HG03442 (cell line): ENCODE results near the gene PLPP6.

Experiments
- ATAC-seq: cut with Tn5 transposase; IDR thresholded peaks from one replicate; pipeline ENCODE4 v1.9.1; 2021; ENCODE audit warnings: mild to moderate bottlenecking, moderate library complexity; ENCODE audit not compliant: unreplicated experiment

The PLPP6 gene

DNA sequence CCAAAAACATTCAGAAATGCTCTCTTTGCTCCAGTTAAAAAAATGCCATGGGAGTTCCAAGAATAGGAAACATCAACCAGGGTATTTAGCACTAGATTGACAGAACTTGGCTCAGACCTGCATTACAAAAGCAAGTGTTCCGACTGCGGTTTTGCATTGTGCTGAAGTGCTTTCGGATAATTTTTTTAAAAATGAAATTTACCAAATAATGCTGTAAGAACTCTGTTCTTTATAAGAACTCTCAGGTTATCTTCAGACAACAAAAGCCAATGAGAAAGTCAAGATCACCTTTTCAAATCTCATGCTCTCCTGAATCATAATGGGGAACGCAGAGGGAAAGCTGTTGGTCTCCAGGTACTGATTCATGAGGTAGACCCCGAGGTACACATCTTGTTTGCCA, 483 bp upstream of the PLPP6 start:
- no peak for ATAC-seq

- no peak for ATAC-seq
Observed at GRCh38 chr9:4662989-4663792, 1.1 kb downstream of the PLPP6 start.

- ATAC-seq: no peak
Observed at GRCh38 chr9:4663956-4664355, 1.9 kb downstream of the PLPP6 start.

GRCh38 chr9:4665357-4665756, 3.3 kb downstream of the PLPP6 start:
- ATAC-seq: no peak

DNA sequence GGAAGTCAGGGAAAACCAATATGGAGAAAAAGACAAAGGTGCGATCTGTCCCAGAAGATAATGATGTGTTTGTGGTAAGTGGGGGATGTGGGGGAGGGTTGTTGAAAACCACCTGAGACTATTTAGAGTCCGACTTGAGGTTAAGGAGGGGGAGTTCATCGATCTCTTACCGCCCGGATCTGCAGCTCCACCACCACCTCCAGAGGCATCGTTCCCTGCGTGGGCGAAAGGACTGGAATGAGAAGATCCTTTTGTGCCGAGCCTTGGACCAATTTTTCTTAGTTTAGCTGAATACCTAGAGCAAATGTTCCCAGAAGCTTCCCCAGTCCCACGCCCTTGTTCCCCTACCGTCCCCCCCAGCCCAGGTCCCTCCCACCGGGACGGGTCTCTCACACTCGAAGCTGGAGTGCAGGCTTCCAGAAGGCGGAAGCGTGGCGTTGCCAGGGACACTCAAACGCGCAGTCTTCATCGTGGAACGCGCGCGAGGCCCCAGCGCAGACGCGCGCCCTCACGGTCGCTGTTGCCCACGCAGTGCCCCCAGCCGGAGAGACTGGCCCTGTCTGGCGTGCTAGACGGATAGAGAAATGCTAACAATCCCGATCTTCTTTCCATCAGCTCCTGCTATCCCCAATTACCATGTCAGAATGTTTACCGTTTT, 4.1 kb downstream of the PLPP6 start, which contains the start of gene SPATA6L:
Gene SPATA6L (minus strand): TSS at position 439 of the 658 bp plus-strand sequence. CDS start 230 bp downstream, at position 209.
- ATAC-seq: no peak

DNA sequence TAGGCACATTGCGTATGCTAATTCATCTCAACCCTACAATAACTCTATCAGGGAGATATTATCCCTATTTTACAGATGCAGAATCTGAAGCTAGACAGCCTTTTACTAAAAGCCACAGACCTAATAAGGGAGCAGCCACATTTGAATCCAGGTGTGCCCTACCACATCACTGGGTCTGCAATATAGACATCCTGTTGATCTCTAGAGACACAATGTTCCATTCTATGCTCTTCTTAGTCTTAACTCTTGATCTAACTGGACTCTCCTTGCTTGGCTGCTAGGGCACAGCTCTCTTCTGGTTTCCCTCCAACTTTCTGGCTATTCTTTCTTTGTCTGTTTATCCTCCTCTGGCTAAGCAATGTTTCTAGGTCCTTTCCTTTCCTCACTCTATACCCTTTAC, 5.6 kb downstream of the PLPP6 start:
- no peak for ATAC-seq

DNA sequence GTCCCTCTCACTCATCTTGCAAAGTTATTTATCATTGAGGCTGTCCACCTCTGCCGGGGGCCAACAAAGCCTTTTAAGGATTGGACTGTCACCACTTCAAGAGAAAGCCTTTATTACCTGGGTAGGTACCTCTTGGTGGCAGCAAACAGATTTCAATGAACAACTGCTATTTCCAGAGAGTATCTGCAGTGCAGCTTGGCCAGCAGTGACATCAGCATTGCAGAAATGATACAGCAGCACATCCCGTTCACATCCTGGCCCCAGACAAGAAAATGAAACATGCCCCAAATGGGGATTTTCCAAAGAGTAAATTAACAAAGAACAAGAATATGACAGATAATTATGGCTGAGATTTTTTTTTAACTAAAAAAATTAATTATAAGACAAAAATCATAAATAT, 6.5 kb downstream of the PLPP6 start:
- ATAC-seq: no peak

- ATAC-seq: no peak
Observed at GRCh38 chr9:4669890-4670289, 7.8 kb downstream of the PLPP6 start.

- ATAC-seq: no peak
Observed at GRCh38 chr9:4670591-4670990, 8.5 kb downstream of the PLPP6 start.

GRCh38 chr9:4671737-4672136, 9.6 kb downstream of the PLPP6 start:
- no peak for ATAC-seq

DNA sequence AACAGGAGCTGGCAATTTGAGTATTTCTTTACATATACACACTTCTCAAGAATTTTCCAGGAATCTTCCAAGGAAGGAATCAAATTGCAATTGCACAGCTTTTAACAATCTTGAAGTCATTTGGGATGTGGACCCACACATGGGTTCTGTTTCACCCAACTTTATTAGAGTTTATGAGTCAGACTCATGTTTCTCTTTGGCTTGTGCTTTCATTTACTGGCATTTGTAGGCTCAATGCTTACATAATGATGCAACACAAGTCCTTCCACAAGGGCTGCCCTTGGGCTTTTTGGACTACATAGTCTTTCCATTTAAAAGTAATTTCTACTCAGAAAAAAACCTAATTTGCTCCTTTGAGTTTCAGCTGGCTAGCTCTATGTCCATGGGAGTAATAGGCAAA, 12.7 kb downstream of the PLPP6 start:
- no peak for ATAC-seq

- no peak for ATAC-seq
Observed at GRCh38 chr9:4677392-4677791, 15.3 kb downstream of the PLPP6 start.

GRCh38 chr9:4678679-4679267, 16.7 kb downstream of the PLPP6 start:
- no peak for ATAC-seq

DNA sequence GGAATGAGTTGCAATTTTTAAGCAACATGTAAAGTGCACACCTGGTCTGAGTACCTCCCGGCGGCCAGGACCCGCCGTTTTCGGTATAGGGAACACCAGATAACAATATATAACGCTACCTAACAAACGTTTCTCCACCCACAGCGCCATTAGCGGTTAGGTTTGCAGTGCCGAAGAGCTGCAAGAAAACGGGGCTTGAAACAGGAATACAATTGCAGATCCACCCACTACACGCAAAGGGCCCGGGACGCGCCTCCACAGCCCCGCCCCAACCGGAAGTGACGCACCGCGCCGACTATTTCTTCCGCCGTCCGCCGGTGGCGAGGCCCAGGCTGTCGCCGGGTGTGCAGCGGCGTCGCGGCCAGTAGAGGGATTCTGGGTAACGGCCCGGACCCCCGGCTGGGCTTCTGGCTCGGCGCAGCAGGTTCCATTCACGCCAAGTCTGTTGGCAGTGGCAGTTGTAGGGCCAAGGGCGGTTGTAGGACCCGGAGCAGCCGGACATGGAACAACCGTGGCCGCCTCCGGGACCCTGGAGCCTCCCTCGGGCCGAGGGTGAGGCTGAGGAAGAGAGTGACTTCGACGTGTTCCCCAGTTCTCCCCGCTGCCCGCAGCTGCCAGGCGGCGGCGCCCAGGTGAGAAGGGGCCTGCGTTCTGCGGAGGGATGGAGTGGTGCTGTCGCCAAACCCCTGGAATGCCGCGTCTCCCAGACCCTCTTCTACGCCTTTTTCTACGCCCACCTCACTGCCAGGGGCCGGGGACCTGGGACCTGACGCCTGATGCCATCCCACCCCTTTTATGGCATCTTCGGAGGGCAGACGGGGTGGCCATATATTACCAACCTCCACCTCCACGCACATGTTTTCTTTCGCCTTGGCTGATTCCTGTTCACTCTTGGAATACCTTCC, 17.4 kb downstream of the PLPP6 start, which contains the start of gene CDC37L1:
Gene CDC37L1 (plus strand): TSS at position 302 of the 905 bp plus-strand sequence. CDS start 199 bp downstream, at position 501.
- ATAC-seq: peak; percentile 95

- no peak for ATAC-seq
Observed at GRCh38 chr9:4680173-4680525, 18.1 kb downstream of the PLPP6 start.

DNA sequence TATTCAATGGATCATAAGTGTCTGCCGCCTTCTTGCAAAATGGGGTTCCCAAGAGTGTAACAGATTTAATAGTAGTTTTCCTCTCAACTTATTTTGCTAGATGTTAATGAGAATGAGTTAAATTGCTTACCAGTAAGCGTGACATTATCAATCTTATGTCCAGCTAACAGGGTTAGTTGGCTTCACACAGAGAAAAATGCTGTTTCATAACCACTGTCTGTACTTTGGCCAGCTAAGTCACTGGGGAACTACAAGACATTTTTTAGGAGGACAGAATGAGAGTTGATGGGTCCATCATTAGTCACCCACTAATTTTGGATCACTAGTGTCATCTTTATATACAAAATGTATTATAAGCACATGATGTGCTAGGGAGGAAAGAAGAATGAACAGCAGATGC, 18.7 kb downstream of the PLPP6 start:
- no peak for ATAC-seq

- no peak for ATAC-seq
Observed at GRCh38 chr9:4684820-4685219, 22.7 kb downstream of the PLPP6 start.

DNA sequence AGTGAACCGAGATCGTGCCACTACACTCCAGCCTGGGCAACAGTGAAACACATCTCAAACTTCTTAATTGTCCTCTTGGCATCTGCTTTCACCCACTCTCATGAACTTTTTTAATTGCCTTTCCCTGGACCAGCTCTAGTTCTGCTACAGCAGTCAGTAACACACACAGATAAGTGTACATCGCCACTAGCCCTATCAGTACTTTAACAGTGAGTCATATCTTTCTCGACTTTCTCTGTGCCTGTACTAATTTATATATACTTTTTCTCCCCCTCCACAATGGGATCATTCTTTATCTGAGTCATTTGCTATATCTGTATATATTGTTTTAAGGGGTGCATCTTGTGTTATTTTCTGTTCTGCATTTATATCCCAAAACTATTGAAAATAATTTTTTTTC, 24.0 kb downstream of the PLPP6 start:
- ATAC-seq: no peak

DNA sequence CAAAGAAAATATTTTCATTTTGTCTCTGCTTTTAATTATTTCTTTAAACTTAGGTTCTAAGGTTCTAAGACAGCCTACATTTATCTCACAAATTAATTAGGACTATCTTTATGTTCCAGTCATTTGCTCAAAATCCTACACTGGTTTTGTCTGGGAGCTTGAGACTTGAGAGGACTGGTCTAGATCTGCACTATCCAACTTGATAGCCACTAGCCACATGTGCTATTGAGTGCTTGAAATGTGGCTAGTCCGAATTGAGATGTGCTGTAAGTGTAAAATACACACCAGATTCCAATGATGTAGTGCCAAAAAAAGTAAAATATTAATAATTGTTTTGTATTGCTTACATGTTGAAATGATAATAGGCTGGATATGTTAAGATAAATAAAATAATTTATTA, 24.5 kb downstream of the PLPP6 start:
- ATAC-seq: no peak

GRCh38 chr9:4689021-4689420, 26.9 kb downstream of the PLPP6 start:
- ATAC-seq: no peak

- ATAC-seq: peak; percentile 73
Observed at GRCh38 chr9:4689687-4690104, 27.6 kb downstream of the PLPP6 start.
